ENCODE data around the gene AHI1.
"Not testable (repeated sequence)": the region's sequence is repeated elsewhere in the genome, so short reads cannot be mapped to it uniquely, and the experiment has no call there.

The AHI1 gene

DNA sequence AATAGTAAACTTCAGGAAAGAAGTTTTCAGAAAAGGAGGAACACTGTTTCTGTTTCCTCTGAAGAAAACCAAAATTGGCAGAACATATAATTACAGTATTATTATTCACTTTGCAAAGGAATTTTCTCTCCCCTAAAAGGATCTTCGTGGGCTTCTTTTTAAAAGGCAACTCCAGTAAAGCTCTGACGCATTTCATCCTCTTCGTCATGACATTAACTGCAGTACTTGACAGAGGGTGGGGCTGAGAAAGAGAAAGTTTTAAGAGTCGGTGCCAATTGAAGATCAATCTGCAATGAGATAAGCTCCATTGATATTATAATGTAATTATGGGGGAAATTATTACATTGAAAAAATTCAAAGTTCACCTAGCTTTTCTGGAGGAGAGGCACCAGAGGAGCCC, 240.7 kb downstream of the AHI1 start:
- no peak for DNase-seq

DNA sequence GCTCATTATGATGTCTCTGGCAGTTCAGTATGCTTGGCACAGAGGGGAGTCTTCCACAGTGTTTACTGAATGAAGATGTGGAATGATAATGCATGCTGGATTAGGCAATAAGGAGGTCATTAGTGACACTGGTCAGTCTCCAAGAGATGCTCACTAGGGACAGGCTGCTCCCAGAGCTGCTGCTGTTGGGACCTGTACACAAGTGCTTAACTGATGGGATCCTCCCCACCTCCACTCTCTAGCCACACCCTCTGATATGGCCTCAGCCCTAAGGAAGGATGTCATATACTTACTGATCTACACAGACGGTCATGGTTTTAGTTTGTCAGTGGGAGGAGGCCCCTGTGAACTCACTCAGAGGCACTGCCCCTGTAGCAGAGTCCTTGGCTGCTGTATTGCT, 243.1 kb downstream of the AHI1 start:
- DNase-seq = no peak

DNA sequence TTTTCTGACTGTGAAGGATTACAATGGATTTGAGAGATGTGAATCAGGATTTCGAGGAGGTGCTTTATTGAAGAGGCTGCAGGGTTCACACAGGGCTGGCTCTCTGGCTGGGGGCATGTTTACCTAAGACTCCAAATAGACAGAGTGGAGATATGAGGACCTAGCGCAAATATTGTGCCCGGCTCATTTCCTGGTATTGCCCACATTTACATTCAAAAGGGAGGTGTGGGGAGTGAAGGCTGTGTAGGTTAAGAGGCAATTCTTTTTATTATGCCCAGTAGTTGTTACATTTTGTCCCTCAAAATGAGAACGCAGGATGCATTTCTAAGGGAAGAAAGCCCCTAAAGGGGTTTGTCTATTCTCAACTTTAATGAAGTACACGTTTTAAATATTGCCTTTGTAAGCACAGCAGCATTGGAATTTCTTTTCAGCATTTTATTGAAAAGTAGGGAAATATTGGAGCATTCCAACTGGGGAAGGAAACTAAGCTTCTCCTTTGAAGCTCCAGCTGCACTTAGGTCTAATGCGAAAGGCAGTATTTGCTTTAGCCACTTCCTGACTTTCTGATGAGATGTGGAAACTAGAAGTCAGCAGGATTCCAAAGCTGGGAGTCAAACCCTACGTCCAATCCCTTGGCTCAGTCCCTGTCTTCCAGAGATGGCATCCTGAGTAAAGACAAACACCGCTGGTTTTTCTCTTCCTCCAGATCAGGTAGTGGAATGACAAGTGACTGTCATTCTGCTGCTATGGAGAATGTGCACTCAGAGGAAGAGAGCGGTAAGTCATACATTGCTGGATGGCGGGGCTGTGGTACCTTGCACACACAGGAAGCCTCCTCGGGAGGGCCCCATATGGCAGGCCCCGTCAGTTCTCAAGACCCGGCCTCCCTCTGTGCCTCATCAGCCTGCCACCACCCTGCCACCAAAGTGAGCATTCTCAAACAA, 245.8 kb downstream of the AHI1 start:
- DNase-seq = no peak

DNA sequence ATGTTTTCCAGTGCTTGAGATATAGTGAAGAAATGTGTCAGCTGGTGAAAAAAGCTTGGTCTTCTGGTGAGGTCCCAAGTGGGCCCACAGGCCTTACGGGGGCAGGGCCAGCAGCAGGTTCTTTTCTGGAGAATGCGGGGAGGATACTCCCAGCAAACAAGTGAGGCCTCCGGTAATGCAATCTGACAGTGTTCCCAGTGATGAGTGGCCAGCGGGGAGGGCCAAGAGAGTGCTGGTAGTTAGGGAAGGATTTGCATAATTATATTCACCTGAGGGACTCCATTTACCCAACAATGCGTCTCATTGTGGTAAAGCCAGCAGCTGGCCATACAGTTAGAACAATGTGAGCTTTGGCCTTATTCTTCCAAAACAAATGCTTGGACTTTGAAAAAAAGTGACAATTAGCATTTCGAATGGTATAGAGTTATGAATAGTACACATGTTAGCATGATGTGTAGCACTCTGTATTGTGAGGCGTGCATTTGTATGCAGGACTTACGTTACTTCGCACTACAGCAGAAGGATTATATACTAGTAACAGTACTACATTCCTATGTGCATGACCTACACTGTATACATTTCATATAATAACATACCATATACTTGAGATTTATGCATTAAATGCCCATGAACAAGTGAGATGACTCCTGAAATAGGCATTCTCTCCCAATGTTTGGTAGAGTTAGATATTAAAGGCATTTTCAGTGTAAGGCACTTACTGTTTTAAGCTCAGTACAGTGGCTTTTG, 246.6 kb downstream of the AHI1 start:
- no peak for DNase-seq

DNA sequence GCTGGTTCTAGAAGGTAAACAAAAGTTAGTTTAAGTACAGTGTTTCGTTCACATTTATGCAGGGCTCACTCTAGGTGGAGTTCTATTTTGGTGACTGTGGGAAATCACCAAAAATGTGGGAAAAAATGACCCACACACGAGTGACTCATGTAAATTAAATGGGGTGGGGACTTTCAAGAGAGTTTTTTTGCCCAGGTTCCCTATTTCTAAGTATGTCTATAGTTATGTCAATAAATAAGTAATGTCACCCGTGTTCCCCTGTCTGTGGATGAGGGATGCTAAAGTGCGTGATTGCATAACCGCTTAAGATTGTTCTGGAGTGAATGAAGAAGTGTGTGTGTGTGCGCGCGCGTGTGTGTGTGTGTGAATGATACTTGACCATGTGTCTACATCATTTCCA, 247.3 kb downstream of the AHI1 start:
- no peak for DNase-seq

DNA sequence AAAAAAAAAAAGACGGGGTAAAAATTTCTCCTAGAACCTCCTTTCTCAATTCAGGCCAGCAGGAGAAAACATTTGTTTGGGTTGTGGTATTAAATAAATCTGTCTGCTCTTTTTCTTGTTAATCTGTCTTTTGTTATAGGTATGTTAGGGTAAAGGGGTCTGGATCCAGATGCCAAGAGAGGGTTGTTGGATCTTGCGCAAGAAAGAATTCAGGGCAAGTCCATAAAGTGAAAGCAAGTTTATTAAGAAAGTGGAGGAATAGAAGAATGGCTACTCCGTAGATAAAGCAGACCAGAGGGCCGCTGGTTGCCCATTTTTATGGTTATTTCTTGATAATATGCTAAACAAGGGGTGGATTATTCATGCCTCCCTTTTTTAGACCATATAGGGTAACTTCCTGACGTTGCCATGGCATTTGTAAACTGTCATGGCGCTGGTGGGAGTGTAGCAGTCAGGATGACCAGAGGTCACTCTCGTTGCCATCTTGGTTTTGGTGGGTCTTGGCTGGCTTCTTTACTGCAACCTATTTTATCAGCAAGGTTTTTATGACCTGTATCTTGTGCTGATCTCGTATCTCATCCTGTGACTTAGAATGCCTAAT, 251.0 kb downstream of the AHI1 start:
- DNase-seq = not testable (repeated sequence)

DNA sequence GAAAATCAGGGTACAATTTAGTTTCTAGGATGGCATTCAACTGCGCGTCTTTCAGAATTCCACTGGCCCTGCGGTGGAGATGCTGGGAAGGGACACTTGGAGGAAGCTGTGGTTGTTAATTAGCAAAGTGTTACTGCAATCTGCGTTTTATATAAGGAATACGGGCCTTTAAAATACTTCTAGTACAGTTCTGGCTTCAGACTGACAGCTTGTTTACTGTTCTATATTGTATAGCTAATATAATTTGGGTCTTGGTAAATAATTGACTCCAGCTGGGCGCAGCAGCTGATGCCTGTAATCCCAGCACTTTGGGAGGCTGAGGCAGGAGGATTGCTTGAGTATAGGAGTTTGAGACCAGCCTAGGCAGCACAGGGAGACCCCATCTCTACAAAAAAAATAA, 252.7 kb downstream of the AHI1 start:
- no peak for DNase-seq

DNA sequence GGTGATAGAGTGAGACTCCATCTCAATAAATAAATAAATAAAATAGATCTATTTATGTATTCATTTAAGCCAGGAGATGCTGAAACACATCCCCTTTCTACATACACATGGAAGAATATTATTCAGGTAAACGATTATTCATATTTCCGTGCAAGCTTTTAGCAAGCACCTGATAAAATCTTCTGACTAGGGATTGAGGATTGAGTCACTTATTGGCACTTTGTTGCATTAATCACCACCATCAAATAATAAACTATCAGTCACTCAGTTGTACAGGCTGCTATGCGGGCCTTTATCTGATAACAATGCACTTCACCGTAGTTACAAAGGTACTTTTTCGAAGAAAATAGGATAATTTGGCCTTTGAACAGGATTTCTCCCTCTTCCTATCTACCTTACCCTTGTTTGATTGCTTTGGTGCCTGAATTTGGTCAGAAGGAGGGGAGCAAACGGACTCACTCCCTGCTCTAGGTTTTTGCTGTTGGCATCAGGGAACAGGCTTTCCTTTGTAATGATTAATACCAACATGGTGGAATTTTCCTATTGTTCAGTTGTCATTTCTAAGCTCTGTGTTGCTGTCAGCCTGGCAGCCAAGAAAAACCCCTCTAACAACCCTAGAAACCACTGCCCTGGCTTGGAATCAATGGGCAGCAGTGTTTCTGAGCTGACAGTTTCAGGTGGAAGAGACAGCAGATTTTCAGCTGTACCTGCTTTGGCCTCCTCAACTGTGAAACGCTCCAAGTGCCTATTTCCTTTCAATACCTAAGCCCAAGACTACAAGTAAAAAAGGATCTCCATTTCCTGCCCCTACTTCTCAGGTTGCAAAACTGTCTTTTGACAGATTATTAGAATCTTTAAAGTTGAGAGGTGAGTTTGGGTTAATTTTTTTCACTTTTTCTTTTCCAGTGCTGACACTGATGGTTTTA, 253.4 kb downstream of the AHI1 start:
- no peak for DNase-seq

DNA sequence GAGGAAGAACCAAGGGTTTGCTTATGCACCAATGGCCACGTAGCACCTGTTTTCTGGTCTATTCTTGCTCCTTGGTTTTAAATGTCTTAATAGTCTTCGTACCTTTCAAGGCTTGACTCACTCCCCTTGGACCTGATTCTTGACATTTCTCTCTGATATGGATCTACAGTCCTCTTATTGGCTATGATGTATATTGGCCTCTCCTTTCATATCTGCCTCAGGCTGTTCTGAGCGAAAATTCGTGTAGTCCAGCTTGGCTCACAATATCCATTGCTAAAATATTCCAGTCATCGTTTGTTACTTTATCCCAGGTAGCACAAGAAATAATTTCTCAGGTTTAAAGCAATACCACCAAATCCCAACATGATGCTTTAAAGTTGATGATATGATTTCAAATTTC, 256.8 kb downstream of the AHI1 start:
- no peak for DNase-seq

DNA sequence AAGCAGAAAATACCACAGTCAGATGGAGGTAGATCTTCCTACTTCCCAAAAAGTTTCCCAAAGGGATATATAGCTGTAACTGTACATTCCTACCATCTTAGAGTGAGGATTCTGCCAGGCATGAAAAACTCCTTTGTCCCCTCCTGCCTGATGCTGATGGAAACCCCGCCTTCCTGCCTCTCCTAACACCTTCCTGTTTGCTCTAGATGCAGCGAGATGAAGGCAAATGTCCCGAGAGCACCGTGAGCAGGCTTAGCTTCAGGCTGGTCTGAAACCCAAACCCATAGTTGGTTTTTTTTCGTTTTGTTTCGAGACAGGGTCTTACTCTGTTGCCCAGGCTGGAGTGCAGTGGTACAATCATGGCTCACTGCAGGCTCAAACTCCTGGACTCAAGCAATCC, 260.8 kb downstream of the AHI1 start:
- no peak for DNase-seq

DNA sequence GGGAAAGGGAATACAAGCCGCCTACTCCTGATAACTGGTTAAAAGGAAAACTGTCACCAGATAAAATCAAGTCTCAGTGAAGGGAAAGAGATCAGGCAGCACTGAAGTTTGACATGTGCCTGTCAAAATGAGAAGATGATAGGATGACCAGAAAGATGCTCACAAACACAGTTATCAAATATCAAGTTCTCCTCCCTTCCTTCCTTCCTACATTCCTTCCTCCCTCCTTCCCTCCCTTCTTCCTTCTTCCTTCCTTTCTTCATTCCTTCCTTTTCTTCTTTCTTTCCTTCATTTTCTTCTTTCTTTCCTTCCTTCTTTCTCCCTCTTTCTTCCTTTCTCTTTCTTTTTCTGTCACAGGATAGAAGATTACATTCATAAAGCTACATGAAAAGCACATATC, 261.2 kb downstream of the AHI1 start:
- DNase-seq = no peak

DNA sequence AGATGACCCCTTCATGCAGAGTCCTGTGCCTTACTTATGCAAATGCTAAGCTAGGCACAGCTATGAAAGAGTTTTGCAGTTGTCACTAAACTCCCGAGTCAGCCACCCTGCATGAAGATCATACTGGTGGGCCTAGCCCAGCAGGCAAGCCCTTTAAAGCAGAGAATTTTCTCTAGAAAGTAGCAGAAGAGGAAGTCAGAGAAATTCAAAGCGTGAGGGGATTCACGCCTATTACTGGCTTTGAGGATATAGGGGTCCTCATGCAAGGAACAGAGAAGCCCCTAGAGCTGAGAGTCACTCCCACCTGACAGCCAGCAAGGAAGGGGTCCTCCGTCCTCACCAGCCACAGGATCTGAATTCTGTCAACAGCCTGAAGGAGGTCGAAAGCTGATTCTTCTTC, 261.8 kb downstream of the AHI1 start:
- no peak for DNase-seq

DNA sequence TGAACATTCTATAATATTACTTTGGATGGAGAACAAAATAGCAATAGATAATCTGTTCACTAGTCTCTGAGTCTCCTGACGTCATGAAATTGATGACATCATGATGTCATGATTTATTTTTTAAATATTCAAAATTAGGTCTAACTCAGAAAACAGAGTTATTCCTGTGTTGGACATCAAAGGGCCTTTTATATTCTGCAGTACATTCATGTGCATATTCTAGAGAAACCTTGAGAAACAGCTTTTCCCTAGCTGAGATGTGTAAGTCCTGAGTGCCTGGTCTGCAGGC, 263.1 kb downstream of the AHI1 start:
- no peak for DNase-seq

DNA sequence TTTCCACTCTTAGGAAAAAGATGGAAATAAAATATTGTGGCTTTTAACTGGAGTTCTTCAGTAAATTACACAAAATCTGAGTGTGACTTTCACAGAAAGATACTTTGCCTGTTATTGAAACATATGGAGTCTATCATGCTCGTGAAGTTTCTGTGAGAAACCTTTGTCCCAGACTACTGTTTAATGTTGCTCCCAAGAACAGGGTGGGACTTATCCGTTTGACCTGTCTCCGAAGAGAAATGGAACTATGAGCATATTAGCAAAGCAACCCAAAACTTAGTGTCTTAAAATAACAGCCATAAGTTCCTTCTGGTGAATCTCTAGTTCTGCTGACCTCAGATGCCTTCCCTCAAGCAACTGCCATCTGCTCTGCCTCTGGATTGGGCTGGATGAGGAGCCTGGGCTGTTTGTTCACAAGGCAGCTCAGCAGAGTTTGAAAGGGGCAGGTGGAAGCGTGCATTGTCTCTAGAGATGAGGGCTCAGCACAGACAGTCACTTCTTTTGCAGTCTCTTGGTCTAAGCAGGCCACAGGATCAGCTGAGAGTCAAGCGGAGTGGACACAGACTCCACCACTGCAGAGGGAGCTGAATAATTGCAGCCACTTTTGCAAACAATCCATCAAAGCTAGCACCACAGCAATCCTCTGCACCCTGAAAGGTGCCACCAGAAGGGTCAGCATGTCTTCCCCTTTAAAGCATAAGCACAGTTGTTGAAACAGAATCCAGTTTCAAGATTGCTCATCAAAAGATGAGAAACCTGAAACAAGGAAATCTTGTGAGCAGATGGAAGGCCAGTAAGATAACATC, 263.7 kb downstream of the AHI1 start:
- no peak for DNase-seq

All from T-helper 9 cell (primary cell).